K562 (cell line): ENCODE data around the gene KIF26B.

Experiments
- ARNT ChIP-seq, 2 experiments: fragments of 450-650 bp; IDR thresholded peaks; 2 replicates each; pipeline ENCODE4 v1.6.1; 2016; ENCODE audit warnings: mild to moderate bottlenecking in 1 of 2
- EZH2 ChIP-seq: IDR thresholded peaks from 2 replicates; pipeline ENCODE4 v1.6.1; 2012; ENCODE audit warnings: low read depth, mild to moderate bottlenecking, inconsistent platforms, low read length, borderline replicate concordance
- HDAC2 ChIP-seq: fragments of 450-650 bp; IDR thresholded peaks from 2 replicates; pipeline ENCODE4 v1.6.1; 2016; ENCODE audit warnings: mild to moderate bottlenecking
- MAX ChIP-seq: sonication (generic); formaldehyde crosslinking; IDR thresholded peaks from 2 replicates; pipeline ENCODE4 v1.9.0; 2022; ENCODE audit warnings: mild to moderate bottlenecking, missing genetic modification reagents
- RCOR1 ChIP-seq, 2 experiments: IDR thresholded peaks; 2 replicates each; pipeline ENCODE4 v1.6.1; 2012; ENCODE audit warnings: low read depth in 2 of 2, low read length in 2 of 2, borderline replicate concordance in 1 of 2, improper control_type of control experiment in 1 of 2
- ZNF124 ChIP-seq: sonication (generic); formaldehyde crosslinking; IDR thresholded peaks from 2 replicates; pipeline ENCODE4 v1.8.1; 2022; ENCODE audit warnings: missing genetic modification reagents
- ZNF592 ChIP-seq: fragments of 450-650 bp; IDR thresholded peaks from 2 replicates; pipeline ENCODE4 v1.6.1; 2017; ENCODE audit warnings: antibody characterized with exemption, mild to moderate bottlenecking
- TF ChIP-seq, protein P1 (sequence below), 2 experiments: IDR thresholded peaks; 2 replicates each; pipeline ENCODE4 v1.6.1; 2011; ENCODE audit warnings: borderline replicate concordance in 1 of 2, control low read depth in 1 of 2, low read depth in 1 of 2, low read length in 1 of 2, mild to moderate bottlenecking in 1 of 2, mixed read lengths in 1 of 2, moderate library complexity in 1 of 2; ENCODE audit not compliant: insufficient read depth in 1 of 2, insufficient read length in 1 of 2, poor library complexity in 1 of 2, severe bottlenecking in 1 of 2; ENCODE audit errors: extremely low read depth in 1 of 2
- TF ChIP-seq, protein P2 (sequence below), 3 experiments: IDR thresholded peaks in 2 of 3; conservative IDR thresholded peaks in 1 of 3; 2 replicates each; pipeline ENCODE4 v1.5.1; 2011 to 2012; ENCODE audit warnings: low read length in 3 of 3, mild to moderate bottlenecking in 3 of 3, control low read depth in 2 of 3, improper control_type of control experiment in 1 of 3, inconsistent platforms in 1 of 3, low read depth in 1 of 3, mixed read lengths in 1 of 3, moderate library complexity in 1 of 3; ENCODE audit not compliant: insufficient read depth in 2 of 3
- TF ChIP-seq, protein P3 (sequence below): fragments of 200-800 bp; sonication (Bioruptor generic); IDR thresholded peaks from 2 replicates; pipeline ENCODE4 v1.6.1; 2017; ENCODE audit warnings: missing genetic modification characterization, missing compliant biosample characterization

DNA sequence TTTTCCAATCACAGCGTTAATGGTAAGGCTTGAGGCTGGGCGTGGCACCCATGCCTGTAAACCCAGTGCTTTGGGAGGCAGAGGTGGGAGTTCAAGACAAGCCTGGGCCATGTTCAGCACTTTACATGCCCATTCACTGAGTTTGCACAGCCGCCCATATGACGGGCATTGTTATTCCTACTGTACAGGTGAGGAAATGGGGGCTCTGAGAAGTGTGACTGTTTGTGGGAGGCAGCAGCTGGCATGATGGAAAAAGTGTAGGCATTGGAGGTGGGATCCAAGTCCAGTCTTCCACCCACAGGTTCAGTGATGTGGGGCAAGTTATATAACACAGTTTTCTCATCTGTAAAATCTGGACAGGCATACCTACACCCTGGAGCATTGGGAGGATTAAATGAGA lies 445.9 kb downstream of the KIF26B start:
- TF ChIP-seq, protein P1, sequence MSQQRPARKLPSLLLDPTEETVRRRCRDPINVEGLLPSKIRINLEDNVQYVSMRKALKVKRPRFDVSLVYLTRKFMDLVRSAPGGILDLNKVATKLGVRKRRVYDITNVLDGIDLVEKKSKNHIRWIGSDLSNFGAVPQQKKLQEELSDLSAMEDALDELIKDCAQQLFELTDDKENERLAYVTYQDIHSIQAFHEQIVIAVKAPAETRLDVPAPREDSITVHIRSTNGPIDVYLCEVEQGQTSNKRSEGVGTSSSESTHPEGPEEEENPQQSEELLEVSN (IDR thresholded peaks at IDR 0.05; ENCODE audit: borderline replicate concordance in 1 of 2, extremely low read depth in 1 of 2, insufficient read depth in 1 of 2, insufficient read length in 1 of 2, low read depth in 1 of 2, low read length in 1 of 2, poor library complexity in 1 of 2, severe bottlenecking in 1 of 2), result no peak
- no peak for TF ChIP-seq EZH2
- no peak for TF ChIP-seq ZNF592
- TF ChIP-seq RCOR1 (IDR thresholded peaks at IDR 0.05; ENCODE audit: borderline replicate concordance in 1 of 2, low read depth in 2 of 2, low read length in 2 of 2), result no peak
- TF ChIP-seq, protein P2, sequence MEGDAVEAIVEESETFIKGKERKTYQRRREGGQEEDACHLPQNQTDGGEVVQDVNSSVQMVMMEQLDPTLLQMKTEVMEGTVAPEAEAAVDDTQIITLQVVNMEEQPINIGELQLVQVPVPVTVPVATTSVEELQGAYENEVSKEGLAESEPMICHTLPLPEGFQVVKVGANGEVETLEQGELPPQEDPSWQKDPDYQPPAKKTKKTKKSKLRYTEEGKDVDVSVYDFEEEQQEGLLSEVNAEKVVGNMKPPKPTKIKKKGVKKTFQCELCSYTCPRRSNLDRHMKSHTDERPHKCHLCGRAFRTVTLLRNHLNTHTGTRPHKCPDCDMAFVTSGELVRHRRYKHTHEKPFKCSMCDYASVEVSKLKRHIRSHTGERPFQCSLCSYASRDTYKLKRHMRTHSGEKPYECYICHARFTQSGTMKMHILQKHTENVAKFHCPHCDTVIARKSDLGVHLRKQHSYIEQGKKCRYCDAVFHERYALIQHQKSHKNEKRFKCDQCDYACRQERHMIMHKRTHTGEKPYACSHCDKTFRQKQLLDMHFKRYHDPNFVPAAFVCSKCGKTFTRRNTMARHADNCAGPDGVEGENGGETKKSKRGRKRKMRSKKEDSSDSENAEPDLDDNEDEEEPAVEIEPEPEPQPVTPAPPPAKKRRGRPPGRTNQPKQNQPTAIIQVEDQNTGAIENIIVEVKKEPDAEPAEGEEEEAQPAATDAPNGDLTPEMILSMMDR (IDR thresholded peaks at IDR 0.05 in 2 of 3, conservative IDR thresholded peaks at IDR 0.05 in 1 of 3; ENCODE audit: insufficient read depth in 2 of 3, low read depth in 1 of 3, low read length in 3 of 3), result no peak
- no peak for TF ChIP-seq ARNT (IDR thresholded peaks at IDR 0.05)
- TF ChIP-seq ZNF124 (CRISPR knock-in tag), result no peak
- TF ChIP-seq MAX (CRISPR knock-in tag), result no peak
- TF ChIP-seq HDAC2, result no peak
- TF ChIP-seq, protein P3, sequence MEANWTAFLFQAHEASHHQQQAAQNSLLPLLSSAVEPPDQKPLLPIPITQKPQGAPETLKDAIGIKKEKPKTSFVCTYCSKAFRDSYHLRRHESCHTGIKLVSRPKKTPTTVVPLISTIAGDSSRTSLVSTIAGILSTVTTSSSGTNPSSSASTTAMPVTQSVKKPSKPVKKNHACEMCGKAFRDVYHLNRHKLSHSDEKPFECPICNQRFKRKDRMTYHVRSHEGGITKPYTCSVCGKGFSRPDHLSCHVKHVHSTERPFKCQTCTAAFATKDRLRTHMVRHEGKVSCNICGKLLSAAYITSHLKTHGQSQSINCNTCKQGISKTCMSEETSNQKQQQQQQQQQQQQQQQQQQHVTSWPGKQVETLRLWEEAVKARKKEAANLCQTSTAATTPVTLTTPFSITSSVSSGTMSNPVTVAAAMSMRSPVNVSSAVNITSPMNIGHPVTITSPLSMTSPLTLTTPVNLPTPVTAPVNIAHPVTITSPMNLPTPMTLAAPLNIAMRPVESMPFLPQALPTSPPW (CRISPR knock-in tag), result no peak
